K562 (cell line): ENCODE measurements around the gene AP1G2.

ENCODE experiments used
- L3MBTL2 ChIP-seq: fragments of 450-650 bp; IDR thresholded peaks from 2 replicates; pipeline ENCODE4 v1.6.1; 2016; ENCODE audit warnings: mild to moderate bottlenecking, moderate library complexity
- POLR2A ChIP-seq: fragments of 450-650 bp; conservative IDR thresholded peaks from 2 replicates; pipeline ENCODE4 v1.6.1; 2016
- TCF7L2 ChIP-seq: fragments of 150-350 bp; IDR thresholded peaks from 2 replicates; pipeline ENCODE4 v1.6.1; 2016; ENCODE audit warnings: low read depth, mild to moderate bottlenecking, low read length, moderate library complexity
- ZNF175 ChIP-seq: fragments of 200-800 bp; sonication (Bioruptor generic); IDR thresholded peaks from 2 replicates; pipeline ENCODE4 v1.6.1; 2016; ENCODE audit warnings: low read depth, mild to moderate bottlenecking, missing genetic modification characterization, missing compliant biosample characterization
- TF ChIP-seq, protein P1 (sequence below): fragments of 250-450 bp; sonication (Bioruptor Pico); IDR thresholded peaks from 2 replicates; pipeline ENCODE4 v1.5.0; 2021

DNA sequence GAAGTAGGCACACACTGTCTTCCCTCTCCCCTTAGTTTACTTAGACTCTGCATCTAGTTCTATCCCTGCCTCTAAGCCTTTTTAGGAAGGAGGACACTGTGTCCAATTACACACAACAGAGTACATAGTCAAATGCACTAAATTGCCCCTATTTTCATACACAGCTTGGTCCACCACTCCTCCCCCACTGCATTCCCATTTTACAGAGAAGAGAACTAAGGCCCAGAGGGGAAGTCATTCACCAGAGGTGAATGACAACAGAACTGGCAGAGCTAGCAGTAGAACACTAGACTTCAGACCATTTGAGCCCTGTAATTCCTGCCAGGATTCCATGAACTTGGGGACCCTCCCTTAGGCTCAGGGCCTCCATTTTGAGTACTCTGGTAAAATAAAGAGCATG lies 12.1 kb upstream of the AP1G2 start:
- TF ChIP-seq, protein P1, sequence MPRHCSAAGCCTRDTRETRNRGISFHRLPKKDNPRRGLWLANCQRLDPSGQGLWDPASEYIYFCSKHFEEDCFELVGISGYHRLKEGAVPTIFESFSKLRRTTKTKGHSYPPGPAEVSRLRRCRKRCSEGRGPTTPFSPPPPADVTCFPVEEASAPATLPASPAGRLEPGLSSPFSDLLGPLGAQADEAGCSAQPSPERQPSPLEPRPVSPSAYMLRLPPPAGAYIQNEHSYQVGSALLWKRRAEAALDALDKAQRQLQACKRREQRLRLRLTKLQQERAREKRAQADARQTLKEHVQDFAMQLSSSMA (CRISPR knock-in tag) = no peak
- no peak for TF ChIP-seq TCF7L2
- TF ChIP-seq L3MBTL2 = no peak
- no peak for TF ChIP-seq POLR2A
- TF ChIP-seq ZNF175 (CRISPR knock-in tag) = no peak
